DND-41 (cell line): ENCODE measurements around the gene MIXL1.

Experiments
- ATAC-seq: fragments of 200-7000 bp; cut with Tn5 transposase; 3 replicates; pipeline ENCODE4 v1.9.1; 2021; ENCODE audit warnings: low read depth; ENCODE audit not compliant: insufficient read depth
- DNase-seq: peaks from one replicate; pipeline ENCODE4 v3.0.0-alpha.2; 2020
- H2AFZ ChIP-seq: 2 replicates; pipeline ENCODE4 v1.6.0; 2012; ENCODE audit warnings: low read depth, low read length
- H3K27ac ChIP-seq: 2 replicates; pipeline ENCODE4 v1.5.1; 2012; ENCODE audit warnings: low read length, inconsistent platforms
- H3K27me3 ChIP-seq: fragments of 200-600 bp; sonication (generic); 2 replicates; pipeline ENCODE4 v1.6.0; 2012; ENCODE audit warnings: low read length, mild to moderate bottlenecking, inconsistent platforms; ENCODE audit not compliant: insufficient read depth, poor library complexity
- H3K36me3 ChIP-seq: 2 replicates; pipeline ENCODE4 v1.5.1; 2012; ENCODE audit warnings: low read length, inconsistent platforms; ENCODE audit not compliant: insufficient read depth
- H3K4me1 ChIP-seq: 2 replicates; pipeline ENCODE4 v1.5.1; 2012; ENCODE audit warnings: mild to moderate bottlenecking, low read length; ENCODE audit not compliant: insufficient read depth
- H3K4me2 ChIP-seq: 2 replicates; pipeline ENCODE4 v1.6.0; 2012; ENCODE audit warnings: mild to moderate bottlenecking, moderate library complexity, low read length, inconsistent platforms; ENCODE audit not compliant: insufficient read depth
- H3K4me3 ChIP-seq, 2 experiments: fragments of 200-600 bp in 1 of 2; shearing (Covaris generic) in 1 of 2; 2 replicates each; pipeline ENCODE4 v1.5.1; 2012 to 2016; ENCODE audit warnings: inconsistent platforms in 2 of 2, low read length in 2 of 2, mild to moderate bottlenecking in 2 of 2, low read depth in 1 of 2, moderate library complexity in 1 of 2
- H3K79me2 ChIP-seq: 2 replicates; pipeline ENCODE4 v1.6.0; 2012; ENCODE audit warnings: low read length, inconsistent platforms; ENCODE audit not compliant: insufficient read depth
- H3K9ac ChIP-seq: 2 replicates; pipeline ENCODE4 v1.6.0; 2012; ENCODE audit warnings: low read depth, mild to moderate bottlenecking, inconsistent platforms, low read length, moderate library complexity
- H3K9me3 ChIP-seq: 2 replicates; pipeline ENCODE4 v1.5.1; 2012; ENCODE audit warnings: low read length, moderate library complexity, mild to moderate bottlenecking, inconsistent platforms; ENCODE audit not compliant: insufficient read depth, severe bottlenecking
- H4K20me1 ChIP-seq: 2 replicates; pipeline ENCODE4 v1.6.0; 2012; ENCODE audit warnings: low read length; ENCODE audit not compliant: insufficient read depth
- CTCF ChIP-seq: IDR thresholded peaks from 2 replicates; pipeline ENCODE4 v1.5.1; 2012; ENCODE audit warnings: borderline replicate concordance, low read length, moderate library complexity, mild to moderate bottlenecking; ENCODE audit not compliant: poor library complexity, severe bottlenecking; ENCODE audit errors: extremely low read depth
- EZH2 ChIP-seq: IDR thresholded peaks from 3 replicates; pipeline ENCODE4 v1.6.1; 2012; ENCODE audit warnings: borderline replicate concordance, low read depth, mild to moderate bottlenecking, moderate library complexity, low read length, inconsistent platforms; ENCODE audit not compliant: severe bottlenecking

Gene MIXL1

GRCh38 chr1:226215239-226215638, 8.2 kb upstream of the MIXL1 start:
- Histone ChIP-seq H3K27ac (no peak overlapping the region), H3K79me2 (no peaks in the 10 kb centered on the region), H4K20me1 (no peaks in the 10 kb centered on the region), H3K4me3 (no peak overlapping the region), H3K27me3 (no peaks in the 10 kb centered on the region), H2AFZ (0 out of 2 replicates have a peak overlapping the region, but pooled peaks have one; percentile 26), H3K9me3 (no peaks in the 10 kb centered on the region), H3K36me3 (no peaks in the 10 kb centered on the region), H3K4me2 (no peak overlapping the region), H3K4me1 (no peaks in the 10 kb centered on the region), H3K9ac (no peak overlapping the region)
- TF ChIP-seq EZH2 (no peak), CTCF (no peak)
- no peak for DNase-seq
- peak; percentile 17; the same call in 1 of the 3 replicates for ATAC-seq

- no peaks in the 10 kb centered on the region for H3K79me2 ChIP-seq
- H3K4me2 ChIP-seq = no peak overlapping the region
- TF ChIP-seq EZH2 (no peak), CTCF (no peak)
- no peaks in the 10 kb centered on the region for H3K36me3 ChIP-seq
- no peaks in the 10 kb centered on the region for H3K9me3 ChIP-seq
- H3K27ac ChIP-seq = no peak overlapping the region
- no peak overlapping the region for H2AFZ ChIP-seq
- H3K4me1 ChIP-seq = no peaks in the 10 kb centered on the region
- DNase-seq (no peak), ATAC-seq (no peak)
- H4K20me1 ChIP-seq = no peaks in the 10 kb centered on the region
- no peaks in the 10 kb centered on the region for H3K27me3 ChIP-seq
- no peak overlapping the region for H3K9ac ChIP-seq
- no peak overlapping the region for H3K4me3 ChIP-seq
Measured at GRCh38 chr1:226216056-226216455, 7.4 kb upstream of the MIXL1 start.

GRCh38 chr1:226217273-226217672, 6.2 kb upstream of the MIXL1 start:
- H3K4me3 ChIP-seq = no peak overlapping the region
- DNase-seq = no peak
- TF ChIP-seq EZH2 (no peak), CTCF (no peak)
- H3K9ac ChIP-seq = no peak overlapping the region
- no peak overlapping the region for H2AFZ ChIP-seq
- no peak overlapping the region for H3K27ac ChIP-seq
- no peaks in the 10 kb centered on the region for H4K20me1 ChIP-seq
- H3K36me3 ChIP-seq = no peaks in the 10 kb centered on the region
- H3K9me3 ChIP-seq = no peaks in the 10 kb centered on the region
- H3K4me2 ChIP-seq = no peak overlapping the region
- no peaks in the 10 kb centered on the region for H3K79me2 ChIP-seq
- H3K27me3 ChIP-seq = no peaks in the 10 kb centered on the region
- ATAC-seq = no peak
- no peaks in the 10 kb centered on the region for H3K4me1 ChIP-seq
